HCT116 (cell line): Measurements from ENCODE around the gene ADD1. TPM values are rescaled to one million over a fixed set of nuclear protein-coding genes. Genes with fewer than 3 reads are reported as not detected.

ENCODE experiments used
- ATAC-seq: fragments of 200-7000 bp; cut with Tn5 transposase; 2 replicates; pipeline ENCODE4 v1.9.1; 2020; ENCODE audit warnings: mild to moderate bottlenecking, moderate library complexity
- BruUV-seq: library from RNA; stranded (reverse); fragments of 400-500 nt; replicated peaks from 2 replicates; lab custom pipeline; 2021; lab: Mats Ljungman, UMichigan
- CTCF ChIA-PET: fragments of 300-600 bp; sonication (Branson Sonifier 250); formaldehyde crosslinking; loops from one replicate; lab custom pipeline; 2021; ENCODE audit warnings: antibody characterized with exemption; lab: Charles Lee
- POLR2A ChIA-PET: fragments of 300-600, 350-600 bp; sonication (Branson Sonifier 250); formaldehyde crosslinking; loops from one replicate; lab custom pipeline; 2021; ENCODE audit warnings: antibody characterized with exemption; lab: Charles Lee
- RAD21 ChIA-PET, 2 experiments: fragments of 300-600 bp; sonication (Branson Sonifier 250); formaldehyde crosslinking; loops; one replicate each; lab custom pipeline; 2023; ENCODE audit warnings: low total read pairs in 2 of 2; ENCODE audit not compliant: uncharacterized antibody in 2 of 2, unreplicated experiment in 2 of 2, low non-redundant PET in 1 of 2; lab: Charles Lee
- DNase-seq: peaks from one replicate; pipeline ENCODE4 v3.0.0-alpha.2; 2010; ENCODE audit warnings: low read depth, low spot score
- H2AFZ ChIP-seq: fragments of 200-600 bp; shearing (Covaris generic), sonication (generic); 2 replicates; pipeline ENCODE4 v1.6.1; 2017; ENCODE audit warnings: low read depth, mixed run types, mixed read lengths, antibody characterized with exemption, low read length; ENCODE audit not compliant: poor library complexity, severe bottlenecking
- H3K27ac ChIP-seq: 2 replicates; pipeline ENCODE4 v1.5.1; 2012; ENCODE audit warnings: low read depth, low read length
- H3K27me3 ChIP-seq: fragments of 200-600 bp; sonication (generic); 2 replicates; pipeline ENCODE4 v1.6.1; 2016; ENCODE audit warnings: mixed run types, low read length, mixed read lengths; ENCODE audit not compliant: insufficient read depth
- H3K36me3 ChIP-seq, 2 experiments: fragments of 200-500 bp in 1 of 2; fragments of 200-600 bp in 1 of 2; sonication (Bioruptor generic) in 1 of 2; sonication (generic) in 1 of 2; 2 replicates each; pipeline versions ENCODE4 v1.5.1 to v1.6.1; 2014 to 2016; ENCODE audit warnings: low read length in 2 of 2, inconsistent platforms in 1 of 2, mixed read lengths in 1 of 2, mixed run types in 1 of 2; ENCODE audit not compliant: insufficient read depth in 2 of 2, control insufficient read depth in 1 of 2
- H3K4me1 ChIP-seq, 2 experiments: fragments of 200-600 bp in 1 of 2; sonication (generic) in 1 of 2; 2 replicates each; pipeline versions ENCODE4 v1.5.1 to v1.6.1; 2012 to 2017; ENCODE audit warnings: low read length in 2 of 2, inconsistent platforms in 1 of 2, mild to moderate bottlenecking in 1 of 2, mixed read lengths in 1 of 2, mixed run types in 1 of 2, moderate library complexity in 1 of 2; ENCODE audit not compliant: insufficient read depth in 2 of 2, control insufficient read depth in 1 of 2
- H3K4me2 ChIP-seq: fragments of 200-600 bp; sonication (generic); 2 replicates; pipeline ENCODE4 v1.6.1; 2017; ENCODE audit warnings: mixed run types, low read length, mixed read lengths
- H3K4me3 ChIP-seq, 2 experiments: fragments of 200-600 bp in 1 of 2; sonication (generic) in 1 of 2; replicated peaks in 1 of 2; 2 replicates each; pipeline ENCODE4 v1.5.1; 2011 to 2016; ENCODE audit warnings: low read length in 2 of 2, control low read depth in 1 of 2, low read depth in 1 of 2, mild to moderate bottlenecking in 1 of 2, mixed read lengths in 1 of 2, mixed run types in 1 of 2
- H3K79me2 ChIP-seq: fragments of 200-600 bp; sonication (generic); 2 replicates; pipeline ENCODE4 v1.6.1; 2017; ENCODE audit warnings: mild to moderate bottlenecking, mixed run types, low read length, moderate library complexity, mixed read lengths; ENCODE audit not compliant: insufficient read depth
- H3K9ac ChIP-seq: fragments of 200-600 bp; sonication (generic); 2 replicates; pipeline ENCODE4 v1.6.1; 2016; ENCODE audit warnings: low read length, mixed read lengths
- H3K9me2 ChIP-seq: fragments of 200-600 bp; sonication (generic), shearing (Covaris generic); 2 replicates; pipeline ENCODE4 v1.6.1; 2017; ENCODE audit warnings: mixed run types, mild to moderate bottlenecking, moderate library complexity; ENCODE audit not compliant: insufficient read depth
- H3K9me3 ChIP-seq, 2 experiments: fragments of 200-500 bp in 1 of 2; fragments of 200-600 bp in 1 of 2; sonication (Bioruptor generic) in 1 of 2; sonication (generic) in 1 of 2; 2 replicates each; pipeline ENCODE4 v1.6.1; 2014 to 2017; ENCODE audit warnings: low read length in 2 of 2, mixed read lengths in 2 of 2, inconsistent platforms in 1 of 2, low read depth in 1 of 2, mild to moderate bottlenecking in 1 of 2, mixed run types in 1 of 2, moderate library complexity in 1 of 2; ENCODE audit not compliant: control insufficient read depth in 1 of 2, insufficient read depth in 1 of 2
- H4K20me1 ChIP-seq: fragments of 200-600 bp; sonication (generic), shearing (Covaris generic); 2 replicates; pipeline ENCODE4 v1.6.1; 2017; ENCODE audit warnings: mixed run types, mild to moderate bottlenecking, moderate library complexity; ENCODE audit not compliant: insufficient read depth
- ATF3 ChIP-seq: IDR thresholded peaks from 2 replicates; pipeline ENCODE4 v1.6.1; 2012
- CBX3 ChIP-seq: IDR thresholded peaks from 2 replicates; pipeline ENCODE4 v1.6.1; 2012; ENCODE audit warnings: low read depth
- EZH2 ChIP-seq: fragments of 200-600 bp; sonication (generic); IDR thresholded peaks from 2 replicates; pipeline ENCODE4 v1.6.1; 2017; ENCODE audit warnings: antibody characterized with exemption, mixed run types
- EZH2phosphoT487 ChIP-seq: fragments of 200-600 bp; IDR thresholded peaks from 2 replicates; pipeline ENCODE4 v1.6.1; 2018; ENCODE audit warnings: antibody characterized with exemption, borderline replicate concordance
- FOSL1 ChIP-seq: IDR thresholded peaks from 2 replicates; pipeline ENCODE4 v1.6.1; 2012; ENCODE audit warnings: low read depth
- JUND ChIP-seq: IDR thresholded peaks from 2 replicates; pipeline ENCODE4 v1.6.1; 2012
- POLR2AphosphoS5 ChIP-seq: IDR thresholded peaks from 2 replicates; pipeline ENCODE4 v1.6.1; 2011; ENCODE audit warnings: mild to moderate bottlenecking, low read depth, low read length, moderate library complexity
- REST ChIP-seq: IDR thresholded peaks from 2 replicates; pipeline ENCODE4 v1.6.1; 2012; ENCODE audit warnings: low read depth
- SP1 ChIP-seq: IDR thresholded peaks from 2 replicates; pipeline ENCODE4 v1.6.1; 2012; ENCODE audit warnings: low read depth
- SRF ChIP-seq: IDR thresholded peaks from 2 replicates; pipeline ENCODE4 v1.6.1; 2012; ENCODE audit warnings: low read depth
- ZBTB33 ChIP-seq: IDR thresholded peaks from 2 replicates; pipeline ENCODE4 v1.6.1; 2011; ENCODE audit warnings: mild to moderate bottlenecking, low read length, moderate library complexity; ENCODE audit not compliant: insufficient replicate concordance; ENCODE audit errors: extremely low read depth
- intact Hi-C: fragments of 100-400 bp; cut with micrococcal nuclease; formaldehyde crosslinking; loops from 2 replicates; pipeline ENCODE4 v1.10.0; 2022
- total RNA-seq: library from RNA; stranded (reverse); gene quantifications from one replicate; pipeline ENCODE4 v1.2.1, GENCODE V29; 2021; ENCODE audit not compliant: unreplicated experiment
- TF ChIP-seq, protein P1 (sequence below): IDR thresholded peaks from 2 replicates; pipeline ENCODE4 v1.6.1; 2012
- TF ChIP-seq, protein P2 (sequence below), 3 experiments: fragments of 200-600 bp in 1 of 3; sonication (generic) in 1 of 3; IDR thresholded peaks in 2 of 3; conservative IDR thresholded peaks in 1 of 3; 2 replicates each; pipeline ENCODE4 v1.5.1; 2012 to 2017; ENCODE audit warnings: low read depth in 2 of 3, low read length in 2 of 3, antibody characterized with exemption in 1 of 3, borderline replicate concordance in 1 of 3, control low read depth in 1 of 3, mild to moderate bottlenecking in 1 of 3, mixed read lengths in 1 of 3, mixed run types in 1 of 3, moderate library complexity in 1 of 3; ENCODE audit not compliant: insufficient read depth in 1 of 3

Gene ADD1
- total RNA-seq, 1 experiment from 2014 or later: 139 TPM

GRCh38 chr4:2911868-2912267, 68.2 kb downstream of the ADD1 start:
- no peak overlapping the region for H3K9ac ChIP-seq
- intact Hi-C loops: no loop called here
- DNase-seq (no peak), ATAC-seq (no peak)
- H3K9me3 ChIP-seq: no peaks in the 10 kb centered on the region
- H2AFZ ChIP-seq: no peak overlapping the region
- no peaks in the 10 kb centered on the region for H4K20me1 ChIP-seq
- no peak overlapping the region for H3K27ac ChIP-seq
- peaks cover 17 to 18% of the 10 kb centered on the region in 2 experiments for H3K36me3 ChIP-seq
- POLR2A ChIA-PET: no interaction called here
- no peak overlapping the region for H3K4me2 ChIP-seq
- H3K27me3 ChIP-seq: no peaks in the 10 kb centered on the region
- no TSS peak for BruUV-seq
- H3K4me3 ChIP-seq: no peak overlapping the region
- TF ChIP-seq EZH2phosphoT487 (no peak), FOSL1 (no peak), JUND (no peak), ATF3 (no peak), EZH2 (no peak), ZBTB33 (no peak), REST (no peak), SP1 (no peak), CBX3 (no peak), SRF (no peak), POLR2AphosphoS5 (no peak)
- TF ChIP-seq, protein P1, sequence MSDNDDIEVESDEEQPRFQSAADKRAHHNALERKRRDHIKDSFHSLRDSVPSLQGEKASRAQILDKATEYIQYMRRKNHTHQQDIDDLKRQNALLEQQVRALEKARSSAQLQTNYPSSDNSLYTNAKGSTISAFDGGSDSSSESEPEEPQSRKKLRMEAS: no peak
- TF ChIP-seq, protein P2, sequence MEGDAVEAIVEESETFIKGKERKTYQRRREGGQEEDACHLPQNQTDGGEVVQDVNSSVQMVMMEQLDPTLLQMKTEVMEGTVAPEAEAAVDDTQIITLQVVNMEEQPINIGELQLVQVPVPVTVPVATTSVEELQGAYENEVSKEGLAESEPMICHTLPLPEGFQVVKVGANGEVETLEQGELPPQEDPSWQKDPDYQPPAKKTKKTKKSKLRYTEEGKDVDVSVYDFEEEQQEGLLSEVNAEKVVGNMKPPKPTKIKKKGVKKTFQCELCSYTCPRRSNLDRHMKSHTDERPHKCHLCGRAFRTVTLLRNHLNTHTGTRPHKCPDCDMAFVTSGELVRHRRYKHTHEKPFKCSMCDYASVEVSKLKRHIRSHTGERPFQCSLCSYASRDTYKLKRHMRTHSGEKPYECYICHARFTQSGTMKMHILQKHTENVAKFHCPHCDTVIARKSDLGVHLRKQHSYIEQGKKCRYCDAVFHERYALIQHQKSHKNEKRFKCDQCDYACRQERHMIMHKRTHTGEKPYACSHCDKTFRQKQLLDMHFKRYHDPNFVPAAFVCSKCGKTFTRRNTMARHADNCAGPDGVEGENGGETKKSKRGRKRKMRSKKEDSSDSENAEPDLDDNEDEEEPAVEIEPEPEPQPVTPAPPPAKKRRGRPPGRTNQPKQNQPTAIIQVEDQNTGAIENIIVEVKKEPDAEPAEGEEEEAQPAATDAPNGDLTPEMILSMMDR (IDR thresholded peaks at IDR 0.05 in 2 of 3, conservative IDR thresholded peaks at IDR 0.05 in 1 of 3; ENCODE audit: borderline replicate concordance in 1 of 3, insufficient read depth in 1 of 3, low read depth in 2 of 3, low read length in 2 of 3): no peak
- no peaks in the 10 kb centered on the region for H3K79me2 ChIP-seq
- RAD21 ChIA-PET: no interaction called here
- CTCF ChIA-PET: no interaction called here
- H3K9me2 ChIP-seq: no peaks in the 10 kb centered on the region
- H3K4me1 ChIP-seq: no peaks in the 10 kb centered on the region
